NCI-H1930 (cell line): ENCODE results near the gene ANP32D.
"Not testable (repeated sequence)": the region's sequence is repeated elsewhere in the genome, so short reads cannot be mapped to it uniquely, and the experiment has no call there.

Source experiments
- DNase-seq, 2 experiments: peaks; one replicate each; lab custom pipeline; 2025; lab: John Stamatoyannopoulos, UW

ANP32D gene

GRCh38 chr12:48506836-48507235 lies 34.5 kb downstream of the ANP32D start:
- DNase-seq: not testable (repeated sequence)

DNA sequence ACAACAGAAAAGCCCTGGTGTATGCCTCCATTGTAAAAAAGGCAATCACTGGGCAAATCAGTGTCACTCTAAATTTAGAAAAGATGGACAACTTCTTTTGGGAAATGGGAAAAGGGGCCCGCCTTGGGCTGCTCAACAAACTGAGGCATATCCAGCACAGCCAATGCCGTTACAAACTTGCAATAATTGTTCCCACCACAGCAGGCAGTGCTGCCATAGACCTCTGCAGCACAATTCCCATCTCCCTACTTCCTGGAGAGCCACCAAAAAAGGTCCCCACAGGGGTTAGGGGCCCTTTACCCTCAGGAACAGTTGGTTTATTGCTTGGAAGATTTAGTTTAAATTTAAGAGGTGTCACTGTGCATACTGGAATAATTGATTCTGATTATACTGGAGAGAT lies 36.6 kb downstream of the ANP32D start:
- DNase-seq: no peak

DNA sequence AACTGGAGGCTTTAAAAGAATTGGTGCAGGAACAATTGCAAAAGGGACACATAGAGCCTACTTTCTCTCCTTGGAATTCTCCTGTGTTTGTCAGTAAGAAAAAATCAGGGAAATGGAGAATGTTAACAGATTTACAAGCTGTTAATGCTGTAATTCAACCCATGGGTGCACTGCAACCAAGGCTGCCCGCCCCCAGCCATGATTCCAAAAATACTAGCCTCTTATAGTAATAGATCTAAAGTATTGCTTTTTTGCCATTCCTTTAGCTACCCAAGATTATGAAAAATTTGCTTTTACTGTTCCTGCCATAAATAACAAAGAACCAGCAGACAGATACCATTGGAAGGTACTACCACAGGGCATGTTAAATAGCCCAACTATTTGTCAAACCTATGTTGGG lies 37.8 kb downstream of the ANP32D start:
- no peak for DNase-seq

DNA sequence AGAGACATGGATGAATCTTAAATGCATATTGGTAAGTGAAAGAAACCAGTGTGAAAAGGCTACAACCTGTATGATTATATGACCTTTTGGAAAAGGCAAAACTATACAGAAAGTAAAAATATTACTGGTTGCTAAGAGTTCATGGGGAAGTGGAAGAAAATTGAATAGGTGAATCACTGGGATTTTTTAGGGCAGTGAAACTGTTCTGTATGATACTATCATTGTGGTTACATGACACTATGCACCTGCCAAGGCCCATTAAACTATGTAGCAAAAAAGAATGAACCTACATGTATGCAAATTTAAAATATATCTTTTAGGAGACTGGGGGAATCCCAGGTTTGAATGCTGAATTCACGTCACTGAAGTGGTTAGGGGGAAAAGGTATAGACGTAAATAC lies 40.5 kb downstream of the ANP32D start:
- DNase-seq: no peak

- no peak for DNase-seq
These were observed 42.4 kb downstream of the ANP32D start for GRCh38 chr12:48514728-48515127.

DNA sequence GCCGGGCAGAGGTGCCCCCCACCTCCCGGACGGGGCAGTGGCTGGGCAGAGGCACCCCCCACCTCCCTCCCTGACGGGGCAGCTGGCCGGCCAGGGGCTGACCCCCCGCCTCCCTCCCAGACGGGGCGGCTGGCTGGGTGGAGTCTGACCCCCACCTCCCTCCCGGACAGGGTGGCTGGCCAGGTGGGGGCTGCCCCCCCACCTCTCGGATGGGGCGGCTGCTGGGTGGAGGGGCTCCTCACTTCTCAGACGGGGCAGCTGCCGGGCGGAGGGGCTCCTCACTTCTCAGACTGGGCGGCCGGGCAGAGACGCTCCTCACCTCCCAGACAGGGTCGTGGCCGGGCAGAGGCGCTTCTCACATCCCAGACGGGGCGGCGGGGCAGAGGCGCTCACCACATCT lies 48.0 kb downstream of the ANP32D start:
- not testable (repeated sequence) for DNase-seq
